K562 (cell line): ENCODE measurements around the gene HECW1. TPM values are rescaled to one million over a fixed set of nuclear protein-coding genes. Genes with fewer than 3 reads are reported as not detected.

Source experiments
- ATAC-seq: fragments of 200-7000 bp; cut with Tn5 transposase; 3 replicates; pipeline ENCODE4 v1.9.1; 2020; ENCODE audit warnings: moderate library complexity
- BruUV-seq: library from RNA; stranded (reverse); fragments of 400-500 nt; replicated peaks from 2 replicates; lab custom pipeline; 2021; lab: Mats Ljungman, UMichigan
- CTCF ChIA-PET: fragments of 300-600 bp; formaldehyde crosslinking; extraction: SDS; loops from one replicate; lab custom pipeline; 2021; ENCODE audit warnings: low intra/inter-chr PET ratio; lab: Yijun Ruan, JAX
- POLR2A ChIA-PET: fragments of 300-600, 350-650 bp; sonication (Branson Sonifier 250); formaldehyde crosslinking; extraction: SDS; loops from one replicate; lab custom pipeline; 2021; ENCODE audit warnings: antibody characterized with exemption, inconsistent platforms; lab: Yijun Ruan, JAX
- DNase-seq, 4 experiments: peaks; one replicate each; pipeline versions ENCODE4 v3.0.0 to v3.0.0-alpha.2; 2011 to 2018; ENCODE audit warnings: low spot score in 3 of 4, mixed read lengths in 3 of 4; ENCODE audit errors: extremely low read depth in 1 of 4
- FAIRE-seq: peaks from 2 replicates; lab custom pipeline; 2011; peaks lifted over from hg19 to GRCh38; lab: Jason Lieb, UNC
- H2AFZ ChIP-seq: 2 replicates; pipeline ENCODE4 v1.6.0; 2011; ENCODE audit warnings: low read depth, low read length, control low read depth, inconsistent platforms
- H3K27ac ChIP-seq: fragments of 200-600 bp; 3 replicates; pipeline ENCODE4 v1.8.0; 2011; ENCODE audit warnings: low read depth, mild to moderate bottlenecking, control low read depth, inconsistent platforms, low read length, moderate library complexity, mixed read lengths; ENCODE audit errors: extremely low read depth
- H3K27me3 ChIP-seq, 2 experiments: fragments of 300-600 bp in 1 of 2; 2 replicates in 1 of 2; 3 replicates in 1 of 2; pipeline versions ENCODE4 v1.6.0 to v1.8.0; 2011; ENCODE audit warnings: inconsistent platforms in 2 of 2, low read length in 2 of 2, mild to moderate bottlenecking in 1 of 2, mixed read lengths in 1 of 2, moderate library complexity in 1 of 2; ENCODE audit not compliant: control insufficient read depth in 2 of 2, insufficient read depth in 2 of 2
- H3K36me3 ChIP-seq: fragments of 300-600 bp; 3 replicates; pipeline ENCODE4 v1.8.0; 2011; ENCODE audit warnings: mild to moderate bottlenecking, low read length, inconsistent platforms; ENCODE audit not compliant: control insufficient read depth, insufficient read depth
- H3K4me1 ChIP-seq, 2 experiments: fragments of 200-600 bp in 1 of 2; replicated peaks in 1 of 2; 2 replicates in 1 of 2; 3 replicates in 1 of 2; pipeline versions ENCODE4 v1.5.1 to v1.8.0; 2011; ENCODE audit warnings: inconsistent platforms in 2 of 2, low read length in 2 of 2, mild to moderate bottlenecking in 1 of 2, mixed read lengths in 1 of 2, moderate library complexity in 1 of 2; ENCODE audit not compliant: control insufficient read depth in 2 of 2, insufficient read depth in 2 of 2
- H3K4me2 ChIP-seq: 2 replicates; pipeline ENCODE4 v1.6.1; 2011; ENCODE audit warnings: low read length, control low read depth, inconsistent platforms, mixed read lengths; ENCODE audit not compliant: insufficient read depth
- H3K4me3 ChIP-seq: fragments of 200-600 bp; sonication (generic), shearing (Covaris generic); 2 replicates; pipeline ENCODE4 v1.5.1; 2016; ENCODE audit warnings: control low read depth, inconsistent platforms
- H3K79me2 ChIP-seq: fragments of 200-600 bp; 3 replicates; pipeline ENCODE4 v1.8.0; 2011; ENCODE audit warnings: low read length, inconsistent platforms; ENCODE audit not compliant: control insufficient read depth, insufficient read depth
- H3K9ac ChIP-seq, 2 experiments: 2 replicates each; pipeline versions ENCODE4 v1.6.0 to v1.6.1; 2011; ENCODE audit warnings: low read depth in 2 of 2, low read length in 2 of 2, control low read depth in 1 of 2, inconsistent platforms in 1 of 2, mild to moderate bottlenecking in 1 of 2, mixed read lengths in 1 of 2; ENCODE audit not compliant: insufficient read depth in 1 of 2
- H3K9me1 ChIP-seq: one replicate; pipeline ENCODE4 v1.6.0; 2011; ENCODE audit warnings: inconsistent platforms, mild to moderate bottlenecking, low read length, moderate library complexity; ENCODE audit not compliant: control insufficient read depth, insufficient read depth
- H3K9me3 ChIP-seq: replicated peaks from 2 replicates; pipeline ENCODE4 v1.5.1; 2011; ENCODE audit warnings: low read depth, low read length, inconsistent platforms; ENCODE audit not compliant: control insufficient read depth, insufficient read depth
- H4K20me1 ChIP-seq: replicated peaks from 2 replicates; pipeline ENCODE4 v1.6.1; 2011; ENCODE audit warnings: low read length, inconsistent platforms, mixed read lengths; ENCODE audit not compliant: control insufficient read depth, insufficient read depth
- GABPB1 ChIP-seq: sonication (generic); formaldehyde crosslinking; IDR thresholded peaks from 2 replicates; pipeline ENCODE4 v1.8.0; 2022; ENCODE audit warnings: mild to moderate bottlenecking, missing genetic modification reagents
- HCFC1 ChIP-seq: IDR thresholded peaks from 2 replicates; pipeline ENCODE4 v1.6.1; 2012; ENCODE audit warnings: low read depth, low read length, improper control_type of control experiment
- SPI1 ChIP-seq: IDR thresholded peaks from 2 replicates; pipeline ENCODE4 v1.6.1; 2011; ENCODE audit warnings: low read depth, low read length, control low read depth, borderline replicate concordance
- ZFX ChIP-seq: sonication (generic); formaldehyde crosslinking; IDR thresholded peaks from 2 replicates; pipeline ENCODE4 v1.8.0; 2022; ENCODE audit warnings: mild to moderate bottlenecking, missing genetic modification reagents, moderate library complexity
- ZNF518B ChIP-seq: fragments of 250-450 bp; sonication (Bioruptor Pico); IDR thresholded peaks from 2 replicates; pipeline ENCODE4 v1.5.0; 2021; ENCODE audit warnings: mild to moderate bottlenecking, moderate library complexity
- WGBS: fragments of 100-300 bp; shearing (Covaris generic); methylation state at CpG from one replicate; pipeline ENCODE4 v1.1.6; 2016; ENCODE audit warnings: low coverage, mixed read lengths; ENCODE audit not compliant: insufficient coverage; ENCODE audit errors: missing lambda C conversion rate; 5-methylcytosine and 5-hydroxymethylcytosine counted together
- in situ Hi-C: fragments of 300-500 bp; cut with MboI; formaldehyde crosslinking; loops from 4 replicates; pipeline ENCODE4 v1.15.0; 2018; ENCODE audit warnings: inconsistent platforms, mixed read lengths
- intact Hi-C: fragments of 100-400 bp; cut with micrococcal nuclease; formaldehyde crosslinking; loops from 2 replicates; pipeline ENCODE4 v1.14.2; 2022
- polyA plus RNA-seq, 8 experiments: library from polyadenylated mRNA; depleted of rRNA in 4 of 8; stranded (reverse) in 5 of 8; unstranded in 3 of 8; fragments of >200 nt; fragmentation: Nextera tagmentation in 2 of 8; fragmentation: Illumina TruSeq in 1 of 8; extraction: Ambion mirVana in 2 of 8; extraction: Trizol in 1 of 8; gene quantifications; 2 replicates each; pipeline versions ENCODE4 v1.2.1 to v1.2.3, GENCODE V29; 2011 to 2014; ENCODE audit warnings: inconsistent platforms in 1 of 8, missing spikeins in 1 of 8
- total RNA-seq, 7 experiments: library from RNA; depleted of rRNA in 6 of 7; stranded (reverse); fragments of >200 nt in 6 of 7; fragmentation: Illumina TruSeq in 2 of 7; extraction: Trizol in 2 of 7; gene quantifications; 2 replicates each; pipeline versions ENCODE4 v1.2.1 to v1.2.3, GENCODE V29; 2011 to 2021; ENCODE audit warnings: low replicate concordance in 1 of 7

Gene HECW1
- total and polyA plus RNA-seq, 9 of the 15 experiments (the other 6 are each of a cell fraction or from before 2014, with no cell fraction given), result 0.07 to 0.31 (median 0.13) TPM; not detected in 4

- ATAC-seq (no peak), DNase-seq (no peak), FAIRE-seq (no peak)
- Histone ChIP-seq H3K36me3 (no peaks in the 10 kb centered on the region), H3K4me3 (no peak overlapping the region), H3K27me3 (peaks cover 0 to 13% of the 10 kb centered on the region in 2 experiments; a peak in 2 of 5 replicates), H3K9ac (no peak overlapping the region), H3K27ac (no peak overlapping the region), H4K20me1 (no peaks in the 10 kb centered on the region), H3K79me2 (no peaks in the 10 kb centered on the region), H3K4me2 (no peak overlapping the region), H3K9me1 (peaks cover 2% of the 10 kb centered on the region), H2AFZ (no peak overlapping the region)
- intact Hi-C loops (no loop called here), in situ Hi-C loops (no loop called here)
- POLR2A ChIA-PET, result no interaction called here
- 6% methylated on average over 3 of the region's 3 CpGs for WGBS
- BruUV-seq, result no TSS peak
- TF ChIP-seq SPI1 (no peak), GABPB1 (no peak), ZNF518B (CRISPR knock-in tag) (no peak), ZFX (CRISPR knock-in tag) (no peak), HCFC1 (no peak)
- TF ChIP-seq, all 486 proteins: peak for 0
- Histone ChIP-seq H3K4me1 (no peaks in the 10 kb centered on the region), H3K9me3 (no peaks in the 10 kb centered on the region)
- CTCF ChIA-PET, result no interaction called here
These were observed 56.6 kb downstream of the HECW1 start for GRCh38 chr7:43169076-43169475.
